ENCODE measurements around the gene MGMT.

DNA sequence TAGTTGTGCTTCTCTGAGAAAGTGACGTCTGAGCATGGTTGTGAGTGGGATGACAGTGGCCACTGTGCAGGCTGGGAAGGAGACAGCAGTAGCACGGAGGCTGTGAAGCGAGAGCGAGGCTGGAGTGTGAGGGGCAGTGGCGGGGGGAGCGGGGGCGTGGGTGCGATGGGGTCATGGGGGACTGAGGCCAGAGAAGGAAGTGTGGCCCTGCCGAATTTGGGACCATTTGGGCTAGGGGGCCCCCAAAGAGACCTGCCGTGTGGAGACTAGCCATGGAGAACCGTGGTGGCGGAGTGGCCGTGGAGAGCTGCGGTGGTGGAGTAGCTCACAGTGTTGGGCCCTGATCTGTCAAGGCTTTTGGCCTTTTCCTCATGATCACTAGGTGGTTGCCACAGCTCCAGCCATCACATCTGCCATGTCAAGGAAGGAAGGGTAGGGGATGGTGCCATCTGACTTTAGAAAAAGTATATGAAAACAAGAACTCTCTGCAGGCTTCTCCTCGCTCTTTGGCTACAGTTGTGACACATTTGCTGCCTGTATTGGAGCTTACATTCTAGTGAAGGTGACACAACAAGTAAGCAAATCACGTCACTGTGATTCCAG is 61.4 kb downstream of the MGMT start:
- no peak for TF ChIP-seq POLR2A (IDR thresholded peaks at IDR 0.05; ENCODE audit: low read depth)
- TF ChIP-seq EP300 (IDR thresholded peaks at IDR 0.05): no peak
- TF ChIP-seq, protein P1, sequence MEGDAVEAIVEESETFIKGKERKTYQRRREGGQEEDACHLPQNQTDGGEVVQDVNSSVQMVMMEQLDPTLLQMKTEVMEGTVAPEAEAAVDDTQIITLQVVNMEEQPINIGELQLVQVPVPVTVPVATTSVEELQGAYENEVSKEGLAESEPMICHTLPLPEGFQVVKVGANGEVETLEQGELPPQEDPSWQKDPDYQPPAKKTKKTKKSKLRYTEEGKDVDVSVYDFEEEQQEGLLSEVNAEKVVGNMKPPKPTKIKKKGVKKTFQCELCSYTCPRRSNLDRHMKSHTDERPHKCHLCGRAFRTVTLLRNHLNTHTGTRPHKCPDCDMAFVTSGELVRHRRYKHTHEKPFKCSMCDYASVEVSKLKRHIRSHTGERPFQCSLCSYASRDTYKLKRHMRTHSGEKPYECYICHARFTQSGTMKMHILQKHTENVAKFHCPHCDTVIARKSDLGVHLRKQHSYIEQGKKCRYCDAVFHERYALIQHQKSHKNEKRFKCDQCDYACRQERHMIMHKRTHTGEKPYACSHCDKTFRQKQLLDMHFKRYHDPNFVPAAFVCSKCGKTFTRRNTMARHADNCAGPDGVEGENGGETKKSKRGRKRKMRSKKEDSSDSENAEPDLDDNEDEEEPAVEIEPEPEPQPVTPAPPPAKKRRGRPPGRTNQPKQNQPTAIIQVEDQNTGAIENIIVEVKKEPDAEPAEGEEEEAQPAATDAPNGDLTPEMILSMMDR (IDR thresholded peaks at IDR 0.05): no peak
